ENCODE measurements around the gene FGFBP2.
A peak's percentile ranks its signal among the peaks of the same experiment; 100 is the strongest.

The FGFBP2 gene

DNA sequence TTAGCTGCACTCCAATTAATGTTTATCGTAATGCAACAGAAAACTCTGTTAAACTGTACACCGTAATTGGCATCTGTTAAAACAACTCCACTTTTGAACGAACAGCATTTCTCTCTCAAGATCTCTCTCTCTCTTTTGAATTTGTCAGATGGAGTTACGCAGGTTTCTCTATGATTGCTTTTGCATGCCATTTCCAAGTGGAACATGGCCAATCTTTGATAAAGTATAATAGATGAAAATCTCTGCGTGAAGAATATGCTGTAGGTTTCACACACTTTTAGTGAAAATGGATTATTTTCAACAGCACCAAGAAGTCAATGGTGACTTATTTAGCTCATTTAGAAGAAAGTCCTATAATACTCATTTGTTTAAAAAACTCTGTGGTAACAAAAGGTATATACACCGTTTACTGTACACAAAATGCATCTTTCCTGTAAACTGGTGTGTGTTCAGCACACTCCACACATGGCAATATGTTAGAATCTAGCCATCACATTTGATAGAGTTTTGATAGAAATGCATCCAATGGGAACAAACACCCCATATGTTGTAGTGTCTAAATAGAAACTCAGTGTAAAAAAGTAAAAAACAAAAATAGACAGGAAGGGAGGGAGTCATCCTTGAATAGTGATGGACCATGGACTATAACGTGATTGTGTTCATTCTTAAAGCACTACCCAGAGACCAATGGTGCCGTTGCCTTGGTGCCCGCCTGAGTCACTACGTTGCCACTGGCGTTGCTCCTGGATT lies 5.8 kb upstream of the FGFBP2 start:
- TF ChIP-seq, protein P1, sequence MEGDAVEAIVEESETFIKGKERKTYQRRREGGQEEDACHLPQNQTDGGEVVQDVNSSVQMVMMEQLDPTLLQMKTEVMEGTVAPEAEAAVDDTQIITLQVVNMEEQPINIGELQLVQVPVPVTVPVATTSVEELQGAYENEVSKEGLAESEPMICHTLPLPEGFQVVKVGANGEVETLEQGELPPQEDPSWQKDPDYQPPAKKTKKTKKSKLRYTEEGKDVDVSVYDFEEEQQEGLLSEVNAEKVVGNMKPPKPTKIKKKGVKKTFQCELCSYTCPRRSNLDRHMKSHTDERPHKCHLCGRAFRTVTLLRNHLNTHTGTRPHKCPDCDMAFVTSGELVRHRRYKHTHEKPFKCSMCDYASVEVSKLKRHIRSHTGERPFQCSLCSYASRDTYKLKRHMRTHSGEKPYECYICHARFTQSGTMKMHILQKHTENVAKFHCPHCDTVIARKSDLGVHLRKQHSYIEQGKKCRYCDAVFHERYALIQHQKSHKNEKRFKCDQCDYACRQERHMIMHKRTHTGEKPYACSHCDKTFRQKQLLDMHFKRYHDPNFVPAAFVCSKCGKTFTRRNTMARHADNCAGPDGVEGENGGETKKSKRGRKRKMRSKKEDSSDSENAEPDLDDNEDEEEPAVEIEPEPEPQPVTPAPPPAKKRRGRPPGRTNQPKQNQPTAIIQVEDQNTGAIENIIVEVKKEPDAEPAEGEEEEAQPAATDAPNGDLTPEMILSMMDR (conservative IDR thresholded peaks at IDR 0.05; ENCODE audit: low read depth, low read length), result no peak
- no peak for DNase-seq (ENCODE audit: low read depth)
- H3K4me3 ChIP-seq (ENCODE audit: low read depth, low read length), result no peak overlapping the region

DNA sequence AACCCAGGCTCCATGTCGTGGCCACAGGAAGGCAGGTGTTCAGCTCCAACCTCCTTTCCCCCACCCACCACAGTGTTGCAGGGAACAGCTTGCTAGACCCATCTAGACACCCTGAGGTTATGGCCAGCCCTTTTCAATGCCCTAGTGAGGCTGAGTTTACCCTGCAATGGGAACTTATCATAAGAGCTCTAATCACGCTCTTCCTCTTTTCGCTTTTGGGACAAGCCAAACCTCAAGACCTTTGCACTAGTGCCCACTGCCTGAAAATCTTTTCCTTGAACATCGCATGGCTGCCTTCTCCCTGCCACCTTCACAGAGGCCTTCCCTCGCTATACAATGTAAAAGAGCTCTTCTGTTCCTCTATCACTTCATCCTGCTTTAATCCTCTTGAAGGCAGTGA lies 2.4 kb upstream of the FGFBP2 start:
- DNase-seq (ENCODE audit: low read depth), result no peak
- H3K4me3 ChIP-seq (ENCODE audit: low read depth, low read length), result no peak overlapping the region
- TF ChIP-seq, protein P1 (conservative IDR thresholded peaks at IDR 0.05; ENCODE audit: low read depth, low read length), result no peak

DNA sequence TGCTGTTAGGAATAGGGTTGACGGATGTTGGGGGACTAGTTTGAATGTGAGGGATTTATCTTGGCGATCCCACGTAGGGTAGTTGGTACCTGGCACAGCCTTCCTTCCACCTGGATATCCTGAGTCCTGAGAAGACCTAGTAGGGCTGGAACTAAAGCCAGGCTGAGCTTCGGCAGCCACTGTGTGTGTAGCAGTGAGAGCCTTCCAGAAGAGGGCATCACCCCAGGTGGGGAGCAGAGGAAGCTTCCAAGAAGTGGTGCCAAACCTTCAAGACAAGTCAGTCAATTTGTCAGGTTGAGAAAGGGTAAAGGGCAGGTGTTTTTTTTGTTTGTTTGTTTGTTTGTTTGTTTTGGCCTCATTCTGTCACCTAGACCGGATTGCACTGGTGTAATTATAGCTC lies 1.2 kb upstream of the FGFBP2 start:
- no peak for DNase-seq (ENCODE audit: low read depth)
- TF ChIP-seq, protein P1 (conservative IDR thresholded peaks at IDR 0.05; ENCODE audit: low read depth, low read length), result peak; percentile 30
- no peak overlapping the region for H3K4me3 ChIP-seq (ENCODE audit: low read depth, low read length)

DNA sequence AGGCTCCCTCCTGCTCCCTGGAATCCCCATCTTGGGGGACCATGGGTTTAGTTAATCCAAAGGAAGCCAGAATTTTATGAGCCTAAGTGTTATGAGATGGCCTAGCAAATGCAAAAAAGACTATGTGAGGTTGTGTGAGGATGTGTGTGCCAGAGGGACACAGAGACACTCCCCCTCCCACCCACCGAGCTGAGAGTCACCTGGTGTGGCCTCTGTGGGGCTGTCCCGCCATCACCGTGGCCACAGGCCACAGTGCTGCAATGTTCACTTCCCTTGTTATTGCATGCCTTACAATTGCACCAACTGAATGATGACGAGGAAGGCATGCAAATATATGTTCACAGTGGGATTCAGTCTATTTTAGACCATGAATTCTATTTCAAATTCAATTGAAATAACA lies 601 bp upstream of the FGFBP2 start:
- no peak for DNase-seq (ENCODE audit: low read depth)
- TF ChIP-seq, protein P1 (conservative IDR thresholded peaks at IDR 0.05; ENCODE audit: low read depth, low read length), result no peak
- no peak overlapping the region for H3K4me3 ChIP-seq (ENCODE audit: low read depth, low read length)

DNA sequence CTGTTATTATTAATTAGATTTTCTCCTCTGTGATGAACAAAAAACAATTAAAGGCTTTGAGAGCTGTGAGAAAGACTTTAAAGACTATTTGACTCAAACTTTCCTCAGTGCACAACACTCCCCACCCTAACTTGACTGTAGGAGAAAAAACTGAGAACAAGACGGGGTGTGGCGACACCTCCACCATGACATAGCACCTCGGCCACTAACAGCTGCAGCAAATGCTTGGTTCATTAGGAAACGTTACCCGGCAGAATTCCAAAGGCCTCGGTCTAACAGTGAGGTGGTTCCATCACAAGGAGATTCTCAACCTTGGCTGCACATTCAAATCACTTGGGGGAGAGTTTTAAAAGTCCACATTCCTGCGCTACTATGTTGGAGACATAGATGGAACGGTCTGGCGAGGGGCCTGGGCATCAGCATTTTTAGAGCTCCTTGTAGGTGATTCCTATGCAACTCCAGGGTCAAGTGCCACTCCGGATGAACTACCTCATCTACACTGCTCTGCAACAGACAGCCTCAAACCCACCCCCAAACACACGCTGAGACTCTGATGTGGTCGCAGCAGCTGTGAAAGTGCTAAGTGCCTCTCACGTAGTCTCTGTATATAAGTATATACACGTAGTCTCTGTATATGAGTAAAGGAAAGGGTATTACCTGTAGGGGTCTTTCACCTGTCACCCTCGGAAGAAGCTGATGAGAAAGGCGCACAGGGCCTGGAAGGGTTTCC lies 1.0 kb downstream of the FGFBP2 start:
- DNase-seq (ENCODE audit: low read depth), result no peak
- TF ChIP-seq, protein P1 (conservative IDR thresholded peaks at IDR 0.05; ENCODE audit: low read depth, low read length), result no peak
- no peak overlapping the region for H3K4me3 ChIP-seq (ENCODE audit: low read depth, low read length)

DNA sequence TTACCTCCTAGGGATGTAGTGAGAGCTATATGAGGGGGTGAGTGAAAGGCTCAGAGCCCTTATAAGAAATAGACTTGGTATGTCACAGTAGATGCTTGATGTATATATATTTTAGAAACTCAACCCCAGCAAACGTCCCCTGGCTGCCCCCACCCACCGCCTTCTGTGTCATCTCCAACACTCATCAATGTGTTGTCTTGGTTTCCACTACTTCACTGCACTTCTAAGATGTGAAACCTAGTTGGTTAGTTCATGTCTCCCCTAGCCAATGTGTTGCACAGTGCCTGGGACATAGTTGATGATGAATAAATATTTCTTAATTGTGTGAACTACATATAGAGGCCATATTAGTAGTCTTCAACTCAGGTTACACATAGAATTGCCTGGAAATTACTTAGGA lies 4.4 kb downstream of the FGFBP2 start:
- H3K4me3 ChIP-seq (ENCODE audit: low read depth, low read length), result no peak overlapping the region
- TF ChIP-seq, protein P1 (conservative IDR thresholded peaks at IDR 0.05; ENCODE audit: low read depth, low read length), result no peak
- DNase-seq (ENCODE audit: low read depth), result no peak
